DND-41 (cell line): ENCODE data around the gene CCDC154.

Source experiments
- ATAC-seq: fragments of 200-7000 bp; cut with Tn5 transposase; 3 replicates; pipeline ENCODE4 v1.9.1; 2021; ENCODE audit warnings: low read depth; ENCODE audit not compliant: insufficient read depth
- DNase-seq: peaks from one replicate; pipeline ENCODE4 v3.0.0-alpha.2; 2020
- H2AFZ ChIP-seq: 2 replicates; pipeline ENCODE4 v1.6.0; 2012; ENCODE audit warnings: low read depth, low read length
- H3K27ac ChIP-seq: 2 replicates; pipeline ENCODE4 v1.5.1; 2012; ENCODE audit warnings: low read length, inconsistent platforms
- H3K27me3 ChIP-seq: fragments of 200-600 bp; sonication (generic); 2 replicates; pipeline ENCODE4 v1.6.0; 2012; ENCODE audit warnings: low read length, mild to moderate bottlenecking, inconsistent platforms; ENCODE audit not compliant: insufficient read depth, poor library complexity
- H3K36me3 ChIP-seq: 2 replicates; pipeline ENCODE4 v1.5.1; 2012; ENCODE audit warnings: low read length, inconsistent platforms; ENCODE audit not compliant: insufficient read depth
- H3K4me1 ChIP-seq: 2 replicates; pipeline ENCODE4 v1.5.1; 2012; ENCODE audit warnings: mild to moderate bottlenecking, low read length; ENCODE audit not compliant: insufficient read depth
- H3K4me2 ChIP-seq: 2 replicates; pipeline ENCODE4 v1.6.0; 2012; ENCODE audit warnings: mild to moderate bottlenecking, moderate library complexity, low read length, inconsistent platforms; ENCODE audit not compliant: insufficient read depth
- H3K4me3 ChIP-seq, 2 experiments: fragments of 200-600 bp in 1 of 2; shearing (Covaris generic) in 1 of 2; 2 replicates each; pipeline ENCODE4 v1.5.1; 2012 to 2016; ENCODE audit warnings: inconsistent platforms in 2 of 2, low read length in 2 of 2, mild to moderate bottlenecking in 2 of 2, low read depth in 1 of 2, moderate library complexity in 1 of 2
- H3K79me2 ChIP-seq: 2 replicates; pipeline ENCODE4 v1.6.0; 2012; ENCODE audit warnings: low read length, inconsistent platforms; ENCODE audit not compliant: insufficient read depth
- H3K9ac ChIP-seq: 2 replicates; pipeline ENCODE4 v1.6.0; 2012; ENCODE audit warnings: low read depth, mild to moderate bottlenecking, inconsistent platforms, low read length, moderate library complexity
- H3K9me3 ChIP-seq: 2 replicates; pipeline ENCODE4 v1.5.1; 2012; ENCODE audit warnings: low read length, moderate library complexity, mild to moderate bottlenecking, inconsistent platforms; ENCODE audit not compliant: insufficient read depth, severe bottlenecking
- H4K20me1 ChIP-seq: 2 replicates; pipeline ENCODE4 v1.6.0; 2012; ENCODE audit warnings: low read length; ENCODE audit not compliant: insufficient read depth
- EZH2 ChIP-seq: IDR thresholded peaks from 3 replicates; pipeline ENCODE4 v1.6.1; 2012; ENCODE audit warnings: borderline replicate concordance, low read depth, mild to moderate bottlenecking, moderate library complexity, low read length, inconsistent platforms; ENCODE audit not compliant: severe bottlenecking
- TF ChIP-seq, protein P1 (sequence below): IDR thresholded peaks from 2 replicates; pipeline ENCODE4 v1.5.1; 2012; ENCODE audit warnings: borderline replicate concordance, low read length, moderate library complexity, mild to moderate bottlenecking; ENCODE audit not compliant: poor library complexity, severe bottlenecking; ENCODE audit errors: extremely low read depth

Gene CCDC154

DNA sequence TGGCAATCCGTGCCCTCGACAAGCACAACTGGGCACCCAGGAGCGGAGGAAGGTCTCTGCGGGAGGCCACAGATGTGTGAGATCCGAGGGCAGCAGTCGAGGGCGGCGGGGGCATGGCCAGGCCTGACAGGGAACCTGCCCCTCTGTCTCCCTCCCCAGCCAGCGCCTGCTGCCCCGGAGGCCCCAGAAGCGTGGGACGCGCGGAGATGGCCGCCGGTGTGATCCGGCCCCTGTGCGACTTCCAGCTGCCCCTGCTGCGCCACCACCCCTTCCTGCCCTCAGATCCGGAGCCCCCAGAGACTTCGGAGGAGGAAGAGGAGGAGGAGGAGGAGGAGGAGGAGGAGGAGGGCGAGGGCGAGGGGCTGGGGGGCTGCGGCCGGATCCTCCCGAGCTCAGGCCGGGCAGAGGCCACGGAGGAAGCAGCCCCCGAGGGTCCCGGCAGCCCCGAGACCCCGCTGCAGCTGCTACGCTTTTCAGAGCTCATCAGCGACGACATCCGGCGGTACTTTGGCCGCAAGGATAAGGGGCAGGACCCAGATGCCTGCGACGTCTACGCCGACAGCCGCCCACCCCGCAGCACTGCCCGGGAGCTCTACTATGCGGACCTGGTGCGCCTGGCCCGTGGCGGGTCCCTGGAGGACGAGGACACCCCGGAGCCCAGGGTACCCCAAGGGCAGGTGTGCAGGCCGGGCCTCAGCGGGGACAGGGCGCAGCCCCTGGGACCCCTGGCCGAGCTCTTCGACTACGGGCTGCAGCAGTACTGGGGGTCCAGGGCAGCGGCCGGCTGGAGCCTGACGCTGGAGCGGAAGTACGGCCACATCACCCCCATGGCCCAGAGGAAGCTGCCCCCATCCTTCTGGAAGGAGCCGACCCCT is 11.7 kb downstream of the CCDC154 start:
- Histone ChIP-seq H3K79me2 (no peaks in the 10 kb centered on the region), H3K27me3 (no peaks in the 10 kb centered on the region), H3K27ac (no peak overlapping the region), H3K4me2 (no peak overlapping the region), H3K36me3 (no peaks in the 10 kb centered on the region), H3K4me1 (no peaks in the 10 kb centered on the region), H3K4me3 (no peak overlapping the region), H3K9me3 (no peaks in the 10 kb centered on the region), H4K20me1 (no peaks in the 10 kb centered on the region), H3K9ac (no peak overlapping the region), H2AFZ (no peak overlapping the region)
- TF ChIP-seq, protein P1, sequence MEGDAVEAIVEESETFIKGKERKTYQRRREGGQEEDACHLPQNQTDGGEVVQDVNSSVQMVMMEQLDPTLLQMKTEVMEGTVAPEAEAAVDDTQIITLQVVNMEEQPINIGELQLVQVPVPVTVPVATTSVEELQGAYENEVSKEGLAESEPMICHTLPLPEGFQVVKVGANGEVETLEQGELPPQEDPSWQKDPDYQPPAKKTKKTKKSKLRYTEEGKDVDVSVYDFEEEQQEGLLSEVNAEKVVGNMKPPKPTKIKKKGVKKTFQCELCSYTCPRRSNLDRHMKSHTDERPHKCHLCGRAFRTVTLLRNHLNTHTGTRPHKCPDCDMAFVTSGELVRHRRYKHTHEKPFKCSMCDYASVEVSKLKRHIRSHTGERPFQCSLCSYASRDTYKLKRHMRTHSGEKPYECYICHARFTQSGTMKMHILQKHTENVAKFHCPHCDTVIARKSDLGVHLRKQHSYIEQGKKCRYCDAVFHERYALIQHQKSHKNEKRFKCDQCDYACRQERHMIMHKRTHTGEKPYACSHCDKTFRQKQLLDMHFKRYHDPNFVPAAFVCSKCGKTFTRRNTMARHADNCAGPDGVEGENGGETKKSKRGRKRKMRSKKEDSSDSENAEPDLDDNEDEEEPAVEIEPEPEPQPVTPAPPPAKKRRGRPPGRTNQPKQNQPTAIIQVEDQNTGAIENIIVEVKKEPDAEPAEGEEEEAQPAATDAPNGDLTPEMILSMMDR: no peak
- TF ChIP-seq EZH2: no peak
- ATAC-seq: no peak
- no peak for DNase-seq

GRCh38 chr16:1431497-1432270 is 12.7 kb downstream of the CCDC154 start:
- Histone ChIP-seq H3K9me3 (no peaks in the 10 kb centered on the region), H3K9ac (no peak overlapping the region), H3K4me3 (no peak overlapping the region), H2AFZ (no peak overlapping the region), H3K27me3 (no peaks in the 10 kb centered on the region), H3K36me3 (no peaks in the 10 kb centered on the region), H3K79me2 (no peaks in the 10 kb centered on the region), H4K20me1 (no peaks in the 10 kb centered on the region), H3K4me1 (no peaks in the 10 kb centered on the region), H3K27ac (no peak overlapping the region), H3K4me2 (no peak overlapping the region)
- no peak for TF ChIP-seq EZH2
- TF ChIP-seq, protein P1: no peak
- ATAC-seq (no peak), DNase-seq (no peak)

GRCh38 chr16:1430759-1431496 is 13.4 kb downstream of the CCDC154 start, which contains the start of gene PERCC1:
PERCC1 (plus strand) TSS chr16:1431078; CDS start chr16:1432594, 1,516 bp downstream.
- Histone ChIP-seq H3K4me1 (no peaks in the 10 kb centered on the region), H3K4me2 (no peak within 1 kb of the TSS), H3K36me3 (no peaks in the 10 kb centered on the region), H3K4me3 (no peak within 1 kb of the TSS), H3K79me2 (no peaks in the 10 kb centered on the region), H4K20me1 (no peaks in the 10 kb centered on the region), H3K9me3 (no peaks in the 10 kb centered on the region), H2AFZ (no peak within 1 kb of the TSS), H3K27ac (no peak within 1 kb of the TSS), H3K27me3 (no peaks in the 10 kb centered on the region), H3K9ac (no peak within 1 kb of the TSS)
- ATAC-seq: no peak
- TF ChIP-seq, protein P1: no peak
- no peak for TF ChIP-seq EZH2
- DNase-seq: no peak
